Measurements from ENCODE around the gene SLC9A8. TPM values are rescaled to one million over a fixed set of nuclear protein-coding genes. Genes with fewer than 3 reads are reported as not detected.

The SLC9A8 gene, protein sequence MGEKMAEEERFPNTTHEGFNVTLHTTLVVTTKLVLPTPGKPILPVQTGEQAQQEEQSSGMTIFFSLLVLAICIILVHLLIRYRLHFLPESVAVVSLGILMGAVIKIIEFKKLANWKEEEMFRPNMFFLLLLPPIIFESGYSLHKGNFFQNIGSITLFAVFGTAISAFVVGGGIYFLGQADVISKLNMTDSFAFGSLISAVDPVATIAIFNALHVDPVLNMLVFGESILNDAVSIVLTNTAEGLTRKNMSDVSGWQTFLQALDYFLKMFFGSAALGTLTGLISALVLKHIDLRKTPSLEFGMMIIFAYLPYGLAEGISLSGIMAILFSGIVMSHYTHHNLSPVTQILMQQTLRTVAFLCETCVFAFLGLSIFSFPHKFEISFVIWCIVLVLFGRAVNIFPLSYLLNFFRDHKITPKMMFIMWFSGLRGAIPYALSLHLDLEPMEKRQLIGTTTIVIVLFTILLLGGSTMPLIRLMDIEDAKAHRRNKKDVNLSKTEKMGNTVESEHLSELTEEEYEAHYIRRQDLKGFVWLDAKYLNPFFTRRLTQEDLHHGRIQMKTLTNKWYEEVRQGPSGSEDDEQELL
- total RNA-seq, result 8.8 TPM

DNA sequence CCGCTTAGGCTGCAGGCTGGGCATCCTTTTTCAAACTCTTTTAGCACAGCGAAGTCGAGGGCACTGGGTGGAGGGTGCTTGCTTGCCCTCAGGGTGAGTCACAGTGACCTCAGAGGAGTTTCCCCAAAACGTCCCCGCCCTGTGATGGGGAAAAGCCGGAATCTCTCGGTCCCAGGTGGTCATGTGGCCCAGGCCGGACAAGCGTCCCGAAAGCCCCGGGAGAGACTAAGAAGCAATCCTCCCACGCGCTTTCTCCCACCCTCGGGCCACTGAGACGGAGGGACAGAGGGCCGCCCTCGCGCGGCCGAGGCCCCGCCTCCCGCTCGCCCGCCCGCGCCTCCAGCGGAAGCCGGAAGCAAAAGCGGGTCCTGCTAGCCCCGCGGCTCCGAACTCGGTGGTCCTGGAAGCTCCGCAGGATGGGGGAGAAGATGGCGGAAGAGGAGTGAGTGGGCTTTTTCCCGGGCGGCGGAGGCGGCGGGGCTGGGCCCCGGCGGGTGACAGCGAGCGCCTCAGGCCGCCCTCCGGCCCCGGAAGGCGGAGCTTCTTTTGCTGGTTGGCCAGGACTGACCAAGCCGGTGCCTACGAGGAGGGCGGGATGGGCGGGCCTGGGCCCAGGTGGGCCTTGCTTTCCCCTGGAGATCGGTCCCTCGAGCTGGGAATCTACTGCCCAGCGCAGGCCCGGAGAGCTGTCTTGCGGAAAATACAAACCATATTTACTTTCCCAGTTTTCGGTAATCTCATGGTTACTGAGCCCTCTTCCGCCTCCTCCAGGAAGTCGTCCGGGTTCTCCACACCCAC lies at the start of gene SLC9A8:
TSS of gene SLC9A8 (plus strand) at position 322 of the 798 bp plus-strand sequence. CDS start at position 417, 95 bp downstream.
- peaks cover 0 to 5% of the 10 kb centered on the region in 2 donors for H3K36me3 ChIP-seq
- H3K4me1 ChIP-seq, result peaks cover 22% of the 10 kb centered on the region
- H3K9me3 ChIP-seq, result no peaks in the 10 kb centered on the region
- H3K4me3 ChIP-seq, result peak within 1 kb of the TSS; percentile 62 to 75
- intact Hi-C loops (cut with DNase I), result no loop called here
- H3K27me3 ChIP-seq, result no peaks in the 10 kb centered on the region
- DNase-seq (ENCODE audit: extremely low spot score in 2 of 2), result peak in 1 of 2 donors; percentile 94
- TF ChIP-seq POLR2AphosphoS5 (IDR thresholded peaks at IDR 0.05; ENCODE audit: insufficient read depth in 1 of 2, low read depth in 1 of 2), result peak; percentile 32 to 85
- TF ChIP-seq, protein P1, sequence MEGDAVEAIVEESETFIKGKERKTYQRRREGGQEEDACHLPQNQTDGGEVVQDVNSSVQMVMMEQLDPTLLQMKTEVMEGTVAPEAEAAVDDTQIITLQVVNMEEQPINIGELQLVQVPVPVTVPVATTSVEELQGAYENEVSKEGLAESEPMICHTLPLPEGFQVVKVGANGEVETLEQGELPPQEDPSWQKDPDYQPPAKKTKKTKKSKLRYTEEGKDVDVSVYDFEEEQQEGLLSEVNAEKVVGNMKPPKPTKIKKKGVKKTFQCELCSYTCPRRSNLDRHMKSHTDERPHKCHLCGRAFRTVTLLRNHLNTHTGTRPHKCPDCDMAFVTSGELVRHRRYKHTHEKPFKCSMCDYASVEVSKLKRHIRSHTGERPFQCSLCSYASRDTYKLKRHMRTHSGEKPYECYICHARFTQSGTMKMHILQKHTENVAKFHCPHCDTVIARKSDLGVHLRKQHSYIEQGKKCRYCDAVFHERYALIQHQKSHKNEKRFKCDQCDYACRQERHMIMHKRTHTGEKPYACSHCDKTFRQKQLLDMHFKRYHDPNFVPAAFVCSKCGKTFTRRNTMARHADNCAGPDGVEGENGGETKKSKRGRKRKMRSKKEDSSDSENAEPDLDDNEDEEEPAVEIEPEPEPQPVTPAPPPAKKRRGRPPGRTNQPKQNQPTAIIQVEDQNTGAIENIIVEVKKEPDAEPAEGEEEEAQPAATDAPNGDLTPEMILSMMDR (IDR thresholded peaks at IDR 0.05), result peak in 1 of 3 experiments; percentile 29
- TF ChIP-seq POLR2A (IDR thresholded peaks at IDR 0.05), result peak in 1 of 2 donors; percentile 49
- H3K27ac ChIP-seq, result peak within 1 kb of the TSS; percentile 96

DNA sequence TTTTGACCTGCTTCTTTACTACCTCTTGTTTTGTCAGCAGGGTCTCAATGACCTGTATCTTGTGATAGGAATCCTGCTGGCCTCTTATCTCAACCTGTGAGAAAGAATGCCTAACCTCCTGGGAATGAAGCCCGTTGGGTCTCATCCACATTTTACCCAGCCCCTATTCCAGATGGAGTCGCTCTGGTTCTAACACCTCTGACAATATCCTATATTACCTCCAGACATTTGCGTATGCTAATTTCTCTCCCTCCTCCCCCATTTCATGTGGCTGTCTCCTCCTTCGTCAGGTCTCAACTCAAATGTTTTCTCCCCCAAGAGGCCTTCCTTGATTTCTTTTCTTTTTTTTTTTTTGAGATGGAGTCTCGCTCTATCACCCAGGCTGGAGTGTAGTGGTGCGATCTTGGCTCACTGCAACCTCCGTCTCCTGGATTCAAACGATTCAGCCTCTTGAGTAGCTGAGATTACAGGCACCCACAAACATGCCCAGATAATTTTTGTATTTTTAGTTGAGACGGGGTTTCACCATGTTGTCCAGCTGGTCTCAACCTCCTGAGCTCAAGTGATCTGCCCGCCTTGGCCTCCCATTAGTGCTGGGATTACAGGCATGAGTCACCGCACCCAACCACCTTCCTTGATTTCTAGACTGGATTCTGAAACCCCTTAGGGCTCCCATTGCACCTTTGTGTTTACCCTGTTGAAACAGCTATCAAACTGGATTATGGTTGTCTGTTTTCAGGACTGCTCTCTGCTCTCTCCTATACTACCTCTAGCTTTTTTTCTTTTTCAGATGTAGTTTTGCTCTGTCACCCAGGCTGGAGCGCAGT lies 49.5 kb upstream of the SLC9A8 start:
- no peak overlapping the region for H3K27ac ChIP-seq
- H3K9me3 ChIP-seq, result no peaks in the 10 kb centered on the region
- TF ChIP-seq, protein P1 (IDR thresholded peaks at IDR 0.05), result no peak
- TF ChIP-seq POLR2A (IDR thresholded peaks at IDR 0.05), result no peak
- TF ChIP-seq POLR2AphosphoS5 (IDR thresholded peaks at IDR 0.05; ENCODE audit: insufficient read depth in 1 of 2, low read depth in 1 of 2), result no peak
- H3K4me3 ChIP-seq, result no peak overlapping the region
- intact Hi-C loops (cut with DNase I), result no loop called here
- no peaks in the 10 kb centered on the region for H3K36me3 ChIP-seq
- no peaks in the 10 kb centered on the region for H3K27me3 ChIP-seq
- peaks cover 12% of the 10 kb centered on the region for H3K4me1 ChIP-seq
- no peak for DNase-seq (ENCODE audit: extremely low spot score in 2 of 2)

DNA sequence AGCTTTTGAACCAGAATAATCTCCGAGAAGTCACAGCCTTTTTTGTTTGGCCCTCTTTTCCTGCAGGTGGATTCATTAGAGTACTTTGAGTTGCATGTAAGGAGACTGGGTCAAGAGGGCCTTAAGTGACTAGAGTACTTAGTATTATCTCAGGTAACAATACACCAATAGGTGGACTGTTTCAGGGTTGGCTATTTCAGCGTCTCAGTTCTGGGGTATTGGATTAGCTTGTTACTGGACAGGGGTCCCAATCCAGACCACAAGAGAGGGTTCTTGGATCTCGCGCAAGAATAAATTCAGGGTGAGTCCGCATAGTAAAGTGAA lies 47.3 kb upstream of the SLC9A8 start:
- no peaks in the 10 kb centered on the region for H3K27me3 ChIP-seq
- H3K27ac ChIP-seq, result no peak overlapping the region
- H3K4me1 ChIP-seq, result peaks cover 23% of the 10 kb centered on the region

DNA sequence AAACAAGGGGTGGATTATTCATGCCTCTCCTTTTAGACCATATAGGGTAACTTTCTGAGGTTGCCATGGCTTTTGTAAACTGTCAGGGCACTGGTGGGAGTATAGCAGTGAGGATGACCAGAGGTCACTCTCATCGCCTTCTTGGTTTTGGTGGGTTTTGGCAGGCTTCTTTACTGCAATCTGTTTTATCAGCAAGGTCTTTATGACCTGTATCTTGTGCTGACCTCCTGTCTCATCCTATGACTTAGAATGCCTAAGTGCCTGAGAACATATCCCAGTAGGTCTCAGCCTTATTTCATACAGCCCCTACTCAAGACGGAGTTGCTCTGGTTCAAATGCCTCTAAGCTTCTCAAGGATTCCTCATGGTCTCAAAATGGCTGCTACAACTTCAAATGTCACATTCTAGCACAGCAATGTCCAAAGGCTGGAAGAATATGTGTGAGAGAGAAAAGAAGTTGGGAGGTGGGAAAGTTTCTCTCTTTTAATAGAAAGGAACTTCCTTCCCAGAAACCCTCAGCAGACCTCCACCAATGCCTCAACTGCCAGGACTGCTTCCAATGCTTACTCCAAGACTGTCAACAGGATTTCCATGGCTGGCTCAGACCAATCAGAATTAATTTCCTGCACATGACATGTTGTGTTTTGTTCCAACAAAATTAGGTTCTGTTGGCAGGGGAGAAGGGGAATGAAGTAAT lies 46.6 kb upstream of the SLC9A8 start:
- Histone ChIP-seq H3K9me3 (no peaks in the 10 kb centered on the region), H3K4me3 (no peak overlapping the region), H3K27me3 (no peaks in the 10 kb centered on the region), H3K27ac (no peak overlapping the region), H3K4me1 (peaks cover 23% of the 10 kb centered on the region), H3K36me3 (no peaks in the 10 kb centered on the region)
- DNase-seq (ENCODE audit: extremely low spot score in 2 of 2), result no peak
- intact Hi-C loops (cut with DNase I), result no loop called here
- TF ChIP-seq POLR2AphosphoS5 (IDR thresholded peaks at IDR 0.05; ENCODE audit: insufficient read depth in 1 of 2, low read depth in 1 of 2) (no peak), POLR2A (IDR thresholded peaks at IDR 0.05) (no peak)
- TF ChIP-seq, protein P1 (IDR thresholded peaks at IDR 0.05), result no peak

More for the DNA sequence above, 47.3 kb upstream of the SLC9A8 start:
- TF ChIP-seq POLR2A (IDR thresholded peaks at IDR 0.05), result no peak
- TF ChIP-seq, protein P1 (IDR thresholded peaks at IDR 0.05), result no peak
- TF ChIP-seq POLR2AphosphoS5 (IDR thresholded peaks at IDR 0.05; ENCODE audit: insufficient read depth in 1 of 2, low read depth in 1 of 2), result no peak
- Histone ChIP-seq H3K9me3 (no peaks in the 10 kb centered on the region), H3K36me3 (no peaks in the 10 kb centered on the region), H3K4me3 (no peak overlapping the region)
- intact Hi-C loops (cut with DNase I), result no loop called here
- DNase-seq (ENCODE audit: extremely low spot score in 2 of 2), result no peak

Data from vagina (tissue), 2 donors.